COLO829 (cell line): ENCODE results near the gene DGKK.

Experiments used
- DNase-seq: peaks from one replicate; pipeline ENCODE4 v3.0.0; 2012; ENCODE audit warnings: low spot score

Gene DGKK, protein sequence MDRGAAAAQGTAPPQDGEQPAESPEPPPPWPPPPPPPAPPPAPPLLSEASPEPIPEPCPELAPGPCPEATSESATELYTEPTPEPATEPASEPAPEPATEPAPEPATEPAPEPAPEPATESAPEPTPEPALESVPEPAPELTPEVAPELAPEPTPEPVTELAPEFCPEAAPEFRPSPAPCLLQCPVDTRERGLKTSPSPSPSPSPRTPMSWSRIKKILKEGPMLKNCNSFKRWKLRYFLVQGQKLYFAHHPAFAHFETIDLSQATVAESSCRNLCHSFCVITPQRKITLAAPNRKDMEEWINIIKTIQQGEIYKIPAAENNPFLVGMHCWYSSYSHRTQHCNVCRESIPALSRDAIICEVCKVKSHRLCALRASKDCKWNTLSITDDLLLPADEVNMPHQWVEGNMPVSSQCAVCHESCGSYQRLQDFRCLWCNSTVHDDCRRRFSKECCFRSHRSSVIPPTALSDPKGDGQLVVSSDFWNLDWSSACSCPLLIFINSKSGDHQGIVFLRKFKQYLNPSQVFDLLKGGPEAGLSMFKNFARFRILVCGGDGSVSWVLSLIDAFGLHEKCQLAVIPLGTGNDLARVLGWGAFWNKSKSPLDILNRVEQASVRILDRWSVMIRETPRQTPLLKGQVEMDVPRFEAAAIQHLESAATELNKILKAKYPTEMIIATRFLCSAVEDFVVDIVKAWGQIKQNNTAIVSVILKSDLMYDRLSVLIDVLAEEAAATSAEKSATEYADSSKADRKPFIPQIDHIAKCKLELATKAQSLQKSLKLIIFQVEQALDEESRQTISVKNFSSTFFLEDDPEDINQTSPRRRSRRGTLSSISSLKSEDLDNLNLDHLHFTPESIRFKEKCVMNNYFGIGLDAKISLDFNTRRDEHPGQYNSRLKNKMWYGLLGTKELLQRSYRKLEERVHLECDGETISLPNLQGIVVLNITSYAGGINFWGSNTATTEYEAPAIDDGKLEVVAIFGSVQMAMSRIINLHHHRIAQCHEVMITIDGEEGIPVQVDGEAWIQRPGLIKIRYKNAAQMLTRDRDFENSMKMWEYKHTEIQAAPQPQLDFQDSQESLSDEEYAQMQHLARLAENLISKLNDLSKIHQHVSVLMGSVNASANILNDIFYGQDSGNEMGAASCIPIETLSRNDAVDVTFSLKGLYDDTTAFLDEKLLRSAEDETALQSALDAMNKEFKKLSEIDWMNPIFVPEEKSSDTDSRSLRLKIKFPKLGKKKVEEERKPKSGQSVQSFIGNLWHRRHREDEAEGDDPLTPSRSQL

GRCh38 chrX:50470103-50471031, at the start of gene DGKK:
DGKK (minus strand) TSS chrX:50470825; CDS start chrX:50470678, 147 bp downstream.
- DNase-seq, result no peak

GRCh38 chrX:50514811-50515210, 44.2 kb upstream of the DGKK start:
- DNase-seq, result no peak

GRCh38 chrX:50497114-50497513, 26.5 kb upstream of the DGKK start:
- DNase-seq, result no peak

DNA sequence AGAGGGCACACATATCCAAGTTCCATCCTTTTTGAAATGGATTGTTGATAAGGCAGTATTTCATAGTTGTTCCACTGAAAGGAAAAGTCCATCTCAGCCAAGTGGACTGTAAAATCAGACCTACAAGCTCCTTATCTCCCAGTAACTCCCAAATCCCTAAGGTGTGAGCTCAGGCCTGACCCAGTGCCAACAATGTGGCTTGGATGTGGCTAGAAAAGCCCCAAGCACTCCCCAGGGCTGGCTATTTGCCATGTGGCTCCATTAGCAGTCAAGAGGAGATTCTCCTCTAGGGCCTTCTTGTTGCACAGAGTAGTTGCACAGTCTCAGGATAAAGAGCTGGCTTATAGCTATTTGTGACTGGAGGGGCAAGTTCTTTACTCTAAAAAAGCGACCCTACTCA, 25.0 kb upstream of the DGKK start:
- DNase-seq, result no peak

GRCh38 chrX:50492720-50493119, 22.1 kb upstream of the DGKK start:
- DNase-seq, result no peak

DNA sequence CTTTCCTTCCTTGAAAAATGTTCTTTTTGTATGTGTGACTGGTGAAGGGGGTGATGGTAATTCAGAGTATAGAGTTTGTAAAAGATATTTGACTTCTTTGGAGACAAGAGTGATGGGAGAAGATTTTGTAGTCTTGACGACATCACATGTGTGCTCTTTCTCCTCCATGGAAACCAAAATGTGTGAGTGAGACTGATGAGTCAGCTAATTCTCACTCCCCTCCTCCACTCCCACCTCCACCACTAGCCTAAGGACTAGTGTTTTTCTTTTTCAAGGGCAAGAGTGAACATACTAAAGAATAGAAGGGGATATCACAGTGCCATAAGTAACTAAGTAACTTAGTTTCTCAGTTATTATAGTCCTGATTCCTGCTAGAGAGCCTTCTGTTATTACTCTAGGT, 14.0 kb upstream of the DGKK start:
- no peak for DNase-seq

DNA sequence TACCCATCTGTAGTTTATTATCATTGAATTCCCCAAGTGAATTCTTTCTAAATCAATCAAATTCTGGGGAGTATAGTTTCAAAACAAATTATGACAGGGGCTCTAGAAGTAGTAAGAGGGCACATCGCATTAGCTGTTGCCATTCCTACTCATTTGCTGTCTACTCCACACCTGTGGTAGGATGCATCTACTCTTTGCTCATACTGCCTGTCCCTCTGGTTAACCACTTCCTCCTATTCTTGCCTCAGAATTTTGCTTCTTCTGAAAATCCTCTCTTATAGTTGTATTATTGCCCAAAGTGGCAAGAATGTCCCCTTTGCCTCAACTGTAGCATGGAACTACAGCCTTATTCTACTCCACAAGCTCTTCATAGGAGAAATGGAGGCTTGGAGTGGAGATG, 12.7 kb upstream of the DGKK start:
- DNase-seq, result no peak

DNA sequence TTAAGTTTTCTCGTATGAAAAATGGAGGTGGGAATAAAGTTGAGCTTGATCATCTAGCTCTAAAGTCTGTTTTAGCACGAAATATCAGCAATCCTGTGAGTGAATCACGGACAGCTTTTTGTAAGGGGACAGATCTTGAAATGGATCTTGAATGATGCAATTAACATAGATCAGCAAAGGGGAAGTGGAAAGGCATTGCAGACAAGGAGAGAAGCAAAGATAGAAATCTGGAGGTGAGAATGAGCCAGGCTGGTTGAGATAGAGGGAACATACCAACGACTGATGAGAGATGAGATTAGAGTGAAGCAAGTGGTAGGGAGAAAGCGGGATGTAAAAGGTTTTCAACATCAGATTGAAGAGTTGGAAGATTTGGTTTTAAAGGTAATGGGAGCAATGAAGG, 4.6 kb upstream of the DGKK start:
- no peak for DNase-seq

- no peak for DNase-seq
Measured at GRCh38 chrX:50471390-50471789, 765 bp upstream of the DGKK start.

- no peak for DNase-seq
Measured at GRCh38 chrX:50469206-50469605, 1.4 kb downstream of the DGKK start.

- no peak for DNase-seq
Measured at GRCh38 chrX:50459615-50460014, 11.0 kb downstream of the DGKK start.

DNA sequence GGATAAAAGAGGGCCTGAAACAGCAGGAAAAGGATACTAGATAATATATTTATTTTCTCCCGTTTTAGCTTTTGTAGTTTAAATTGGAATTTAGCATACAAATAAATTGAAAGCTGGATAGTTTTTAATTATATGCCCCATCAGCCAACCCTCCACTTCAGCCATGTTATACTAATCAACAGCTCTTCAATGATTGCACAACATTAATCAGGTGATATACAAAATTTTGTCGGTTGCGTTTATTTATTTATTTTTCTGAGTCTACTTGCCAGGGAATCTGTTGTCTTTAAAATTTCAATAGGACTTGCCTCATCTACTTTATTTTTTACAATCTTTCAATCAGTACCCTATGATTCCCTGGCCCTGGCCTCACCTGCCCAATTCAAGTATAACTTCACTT, 12.1 kb downstream of the DGKK start:
- no peak for DNase-seq

DNA sequence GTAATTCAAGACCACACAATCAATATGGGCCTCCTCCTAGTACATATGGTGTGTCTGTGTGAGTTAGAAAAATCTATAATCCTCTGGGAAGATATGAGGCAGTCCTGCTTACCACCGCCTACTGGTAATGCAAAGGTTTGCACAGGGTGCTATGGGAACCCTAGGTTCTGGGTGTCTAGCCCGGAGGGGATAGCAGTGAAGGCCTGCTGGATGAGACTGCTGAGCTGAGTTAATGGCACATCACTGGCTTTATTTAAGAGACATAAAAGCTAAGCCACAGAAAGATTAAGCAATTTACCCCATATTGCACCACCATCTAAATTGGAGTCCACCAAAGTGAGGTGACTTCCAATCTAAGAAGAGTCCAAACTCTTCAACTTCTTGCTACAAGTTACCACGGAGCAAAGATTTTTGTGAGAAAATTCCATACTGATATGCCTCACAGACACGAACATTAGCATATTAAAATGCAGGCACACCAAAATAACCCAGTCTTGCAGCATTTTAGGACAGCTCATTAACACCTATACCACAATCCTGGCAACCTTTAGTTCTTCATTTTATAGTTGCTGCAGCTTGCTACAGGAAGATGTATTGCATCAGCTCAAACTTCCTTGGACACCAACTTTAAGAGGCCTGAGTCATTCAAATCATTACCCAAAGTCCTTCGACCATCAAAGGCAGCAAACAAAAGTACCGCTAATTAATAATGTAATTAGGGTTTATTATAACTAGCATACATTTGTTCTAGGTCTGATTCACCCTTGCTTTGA, 13.7 kb downstream of the DGKK start:
- no peak for DNase-seq

DNA sequence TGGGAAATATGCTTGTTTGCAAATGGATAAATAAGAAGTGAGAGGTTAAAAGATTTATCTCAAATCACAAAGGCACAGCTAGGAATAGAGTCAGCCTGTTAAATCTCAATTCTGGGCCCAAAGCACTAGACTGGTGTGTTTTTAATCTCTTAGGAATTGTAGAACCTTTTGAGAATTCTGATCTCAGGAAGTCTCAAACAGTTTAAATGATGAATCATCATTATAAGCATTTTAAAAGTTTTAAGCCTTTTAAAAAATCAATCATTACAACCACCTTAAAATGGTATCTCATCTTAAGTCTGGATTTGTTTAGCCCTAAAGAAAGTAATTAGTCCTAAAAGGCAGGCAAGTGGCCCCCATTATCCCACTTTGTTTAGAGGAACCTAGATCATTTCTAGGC, 17.8 kb downstream of the DGKK start:
- DNase-seq, result no peak

DNA sequence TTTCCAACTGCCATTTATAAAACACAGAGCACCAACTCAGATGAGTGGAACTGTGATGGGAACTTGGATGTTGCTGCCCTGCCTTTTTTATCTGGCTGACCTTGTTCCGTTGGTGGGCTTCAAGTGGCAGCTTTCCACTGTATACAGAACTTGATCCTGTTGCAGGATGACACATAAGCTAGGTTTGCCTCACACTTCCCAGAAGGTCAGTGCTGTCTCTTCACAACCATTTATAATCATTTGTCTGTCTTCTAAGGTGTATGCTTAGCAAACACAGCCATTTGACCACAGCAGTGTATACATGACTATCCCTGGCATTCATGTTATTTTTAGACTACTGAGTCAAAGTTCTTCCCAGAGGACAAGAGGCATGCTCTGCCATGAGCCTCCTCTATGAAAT, 20.3 kb downstream of the DGKK start:
- DNase-seq, result no peak

GRCh38 chrX:50448565-50448964, 22.1 kb downstream of the DGKK start:
- DNase-seq, result peak; percentile 32

- DNase-seq, result no peak
Measured at GRCh38 chrX:50447535-50447934, 23.1 kb downstream of the DGKK start.

- no peak for DNase-seq
Measured at GRCh38 chrX:50442426-50443116, 28.1 kb downstream of the DGKK start.

- DNase-seq, result no peak
Measured at GRCh38 chrX:50436797-50437196, 33.8 kb downstream of the DGKK start.

DNA sequence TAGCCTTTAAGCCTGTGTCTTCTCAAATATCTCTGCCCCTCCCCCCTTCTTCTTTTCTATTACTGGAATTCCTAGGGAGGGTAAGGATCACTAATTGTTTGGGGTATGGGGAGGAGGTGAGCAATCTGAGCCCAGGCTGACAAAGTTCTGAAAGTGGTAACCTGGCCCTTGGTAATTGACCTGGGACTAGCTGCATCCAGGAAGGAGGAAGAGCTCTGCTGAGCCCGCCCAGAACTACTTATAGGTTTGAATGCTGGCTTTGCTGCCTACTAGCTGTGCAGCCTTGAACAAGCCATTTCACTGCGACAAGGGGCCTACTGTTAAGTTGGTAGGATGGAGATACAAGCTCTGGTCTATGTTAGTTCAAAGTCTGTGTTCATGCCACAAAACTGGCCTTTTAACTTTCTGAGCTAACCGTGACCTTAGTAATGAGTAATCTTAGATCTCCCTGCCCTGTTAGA, 37.8 kb downstream of the DGKK start:
- no peak for DNase-seq
